Ramos (cell line): ENCODE measurements around the gene PLXNA2.

Experiments used
- in situ Hi-C: fragments of 300-500 bp; cut with MboI; formaldehyde crosslinking; loops from one replicate; pipeline ENCODE4 v1.14.3; 2022; ENCODE audit warnings: low sequenced_read_pairs; ENCODE audit not compliant: unreplicated experiment

PLXNA2 gene

DNA sequence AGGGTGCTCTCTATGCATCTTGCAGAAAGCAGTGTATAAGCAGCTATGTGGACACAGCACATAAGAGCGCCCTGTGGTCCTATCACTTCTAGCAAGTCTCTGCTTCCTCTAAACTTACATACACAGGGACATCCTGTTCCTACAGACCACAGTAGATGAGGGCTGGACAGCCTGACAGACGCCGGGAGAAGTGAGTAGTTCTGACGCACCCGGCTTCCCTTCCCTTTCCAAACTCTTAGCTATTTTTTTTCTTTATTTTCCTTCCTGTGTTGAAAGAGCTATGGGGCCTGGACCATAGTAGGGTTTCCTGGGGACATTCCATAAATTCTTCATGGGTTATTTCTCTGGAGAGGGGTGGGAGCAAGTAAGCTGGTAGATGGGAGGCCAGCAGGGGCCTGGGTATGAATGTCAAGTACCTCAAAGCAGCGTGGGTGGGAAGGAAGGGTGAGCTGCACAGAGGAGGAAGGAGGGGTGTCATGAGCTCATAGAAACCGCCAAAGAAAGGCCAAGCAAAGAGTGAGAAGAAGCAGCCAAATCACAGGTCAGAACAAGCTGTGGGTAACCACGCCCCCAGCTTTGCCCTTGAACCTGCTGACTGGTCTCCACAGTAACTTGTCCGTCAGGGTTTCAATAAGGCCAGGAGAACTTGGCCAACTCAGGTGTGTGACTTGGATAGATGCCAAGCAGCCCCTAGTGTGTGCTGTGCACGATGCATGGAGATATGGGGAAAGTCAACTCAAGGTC, 36.6 kb downstream of the PLXNA2 start:
- in situ Hi-C loops = no loop called here

DNA sequence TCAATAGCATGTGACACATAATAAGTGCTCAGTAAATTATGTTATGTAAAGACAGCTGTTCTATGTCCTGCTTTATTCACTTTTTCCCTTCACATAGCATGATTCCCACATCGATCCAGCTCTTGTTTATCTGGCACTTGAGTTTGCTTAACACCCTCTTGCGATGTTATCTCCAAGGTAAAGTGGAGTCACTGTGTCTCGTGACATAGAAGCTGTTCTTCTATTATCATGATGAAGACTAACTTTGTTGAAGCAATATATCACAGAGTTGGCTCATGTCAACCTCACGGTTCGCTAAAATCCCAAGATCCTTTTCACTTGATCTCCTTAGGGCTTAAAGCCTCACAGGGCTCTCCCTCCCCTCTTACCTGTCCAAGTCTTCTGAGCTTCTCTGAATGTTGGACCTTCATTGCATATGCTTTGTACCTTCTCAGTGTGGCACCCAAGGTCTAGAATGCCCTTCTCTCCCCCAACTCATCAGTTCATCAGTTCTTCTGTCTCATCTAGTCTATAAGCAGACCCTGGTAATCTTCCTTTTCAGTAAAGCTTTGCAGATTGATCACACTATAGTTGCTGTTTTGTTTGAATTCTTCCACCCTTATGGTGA, 38.0 kb downstream of the PLXNA2 start:
- in situ Hi-C loops = no loop called here

DNA sequence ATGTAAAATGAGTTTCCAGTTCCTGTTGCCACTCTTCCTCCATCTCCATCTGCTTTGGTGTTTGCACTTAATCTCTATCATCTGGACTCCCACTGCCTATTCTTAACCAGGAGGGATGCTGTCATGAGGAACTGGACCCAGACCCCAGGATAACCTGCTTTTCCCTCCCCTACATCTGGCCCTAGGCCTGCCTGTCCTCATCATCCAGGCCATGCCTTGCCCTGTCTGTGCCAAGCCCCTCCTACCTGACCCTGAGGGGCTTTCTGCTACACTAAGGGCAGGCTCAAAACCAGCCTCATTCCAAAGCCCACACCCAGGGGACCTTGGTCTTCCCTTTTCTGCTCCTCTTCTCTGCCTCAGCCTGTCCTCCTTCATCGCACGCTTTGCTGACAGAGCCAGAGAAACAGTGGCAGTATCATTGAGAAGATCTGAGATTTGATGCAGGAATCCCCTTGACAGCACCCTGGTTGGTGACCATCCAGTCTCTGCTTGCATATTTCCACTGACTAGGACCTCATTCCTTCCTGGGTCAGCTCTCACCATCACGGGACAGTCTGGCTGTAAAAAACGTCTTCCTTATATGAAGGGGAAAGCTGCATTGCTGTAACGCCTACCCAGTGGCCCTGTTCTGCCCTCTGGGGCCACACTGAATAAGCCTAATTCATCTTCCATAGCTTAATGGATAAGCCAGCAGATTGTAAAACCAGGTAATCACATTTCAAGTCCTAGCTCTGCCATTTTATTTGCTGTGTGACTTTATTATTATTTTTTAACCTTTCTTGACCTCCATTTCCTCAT, 38.8 kb downstream of the PLXNA2 start:
- in situ Hi-C loops = no loop called here

DNA sequence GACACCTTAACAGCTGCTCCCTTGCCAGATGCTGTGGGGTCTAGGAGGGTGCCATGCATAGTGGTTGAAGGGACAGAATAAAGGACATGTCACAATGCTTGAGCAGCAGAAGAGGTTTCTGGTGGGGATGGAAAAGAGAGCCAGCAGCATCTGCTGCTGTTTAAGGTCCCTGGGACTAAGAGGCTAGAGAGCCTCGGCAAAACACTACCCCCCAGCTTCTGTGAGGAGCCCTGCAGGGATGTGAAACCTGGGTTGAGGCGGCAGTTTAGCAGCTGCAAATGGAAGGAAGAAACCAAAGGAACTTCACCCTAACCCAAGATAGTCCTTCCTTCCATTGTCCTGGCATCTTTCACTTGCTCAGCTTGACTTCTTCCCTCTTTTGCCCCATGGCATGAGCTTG, 39.4 kb downstream of the PLXNA2 start:
- in situ Hi-C loops = no loop called here

DNA sequence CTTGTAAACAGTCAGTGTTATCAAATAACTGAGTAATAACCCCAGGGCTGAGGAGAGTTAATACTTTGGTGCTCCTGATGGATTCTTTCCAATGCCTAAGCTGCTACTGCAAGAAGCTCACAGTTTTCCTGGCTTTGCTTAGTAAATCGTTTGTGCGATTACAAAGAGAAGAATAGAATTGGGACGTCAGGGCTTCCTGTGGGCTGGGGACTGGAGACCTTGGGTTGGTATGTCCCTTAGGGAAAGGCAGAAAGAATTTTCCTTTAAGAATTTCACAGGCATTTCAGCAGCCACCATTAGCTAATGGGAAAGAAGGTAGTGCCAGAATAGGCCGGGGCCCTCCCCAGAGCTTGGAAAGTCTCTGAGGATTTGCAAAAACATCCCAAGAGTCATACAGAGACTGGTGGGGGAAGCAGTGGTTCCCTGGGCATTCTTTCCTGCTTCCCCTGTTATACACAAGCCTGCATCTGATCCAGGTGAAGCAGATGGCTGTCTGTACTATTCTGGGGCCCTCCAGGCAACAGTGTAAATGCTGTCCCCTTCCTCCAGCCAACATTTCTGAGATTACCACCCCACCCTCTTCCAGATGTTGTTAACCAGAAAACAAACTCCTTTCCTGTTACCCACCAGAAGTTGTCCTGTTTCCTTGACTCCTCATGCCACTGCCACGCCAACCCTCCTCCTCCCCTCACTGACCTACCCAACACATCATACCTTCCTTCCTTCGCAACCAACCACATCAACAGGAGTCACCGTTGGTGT, 40.2 kb downstream of the PLXNA2 start:
- in situ Hi-C loops = no loop called here

DNA sequence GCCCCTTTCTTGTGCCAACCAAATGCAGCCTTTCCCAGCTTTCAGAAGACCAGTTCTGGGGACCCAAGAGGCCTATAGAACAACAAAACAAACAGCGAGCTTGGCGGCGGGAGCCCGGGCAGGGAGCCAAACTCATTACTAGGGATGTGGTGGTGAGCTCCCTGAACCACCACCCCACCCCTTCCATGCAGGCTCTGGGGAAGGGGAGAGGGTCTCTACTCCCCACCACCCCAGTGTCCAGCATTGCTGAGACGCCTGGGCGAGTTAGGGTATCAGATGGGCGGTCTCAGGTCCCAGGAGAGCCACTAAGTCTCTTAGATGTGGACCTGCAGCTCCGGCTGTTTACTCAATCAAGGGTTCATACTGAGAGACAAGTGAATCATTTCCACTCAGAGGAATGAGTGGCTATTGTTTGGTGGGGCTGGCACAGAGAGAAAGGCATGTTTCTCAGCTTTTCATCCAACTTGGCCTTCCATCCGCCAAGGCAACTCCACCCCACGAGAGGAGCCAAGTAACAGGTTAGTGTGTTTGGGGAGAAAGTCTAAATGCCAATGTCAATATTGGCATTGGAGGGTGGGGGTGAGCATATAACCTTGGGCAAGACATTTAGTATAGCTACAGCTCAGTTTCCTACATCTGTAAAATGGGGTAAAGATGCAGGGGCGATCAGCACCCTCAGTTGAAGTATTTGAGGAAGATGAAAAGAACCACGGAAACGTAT, 40.9 kb downstream of the PLXNA2 start:
- in situ Hi-C loops = no loop called here

DNA sequence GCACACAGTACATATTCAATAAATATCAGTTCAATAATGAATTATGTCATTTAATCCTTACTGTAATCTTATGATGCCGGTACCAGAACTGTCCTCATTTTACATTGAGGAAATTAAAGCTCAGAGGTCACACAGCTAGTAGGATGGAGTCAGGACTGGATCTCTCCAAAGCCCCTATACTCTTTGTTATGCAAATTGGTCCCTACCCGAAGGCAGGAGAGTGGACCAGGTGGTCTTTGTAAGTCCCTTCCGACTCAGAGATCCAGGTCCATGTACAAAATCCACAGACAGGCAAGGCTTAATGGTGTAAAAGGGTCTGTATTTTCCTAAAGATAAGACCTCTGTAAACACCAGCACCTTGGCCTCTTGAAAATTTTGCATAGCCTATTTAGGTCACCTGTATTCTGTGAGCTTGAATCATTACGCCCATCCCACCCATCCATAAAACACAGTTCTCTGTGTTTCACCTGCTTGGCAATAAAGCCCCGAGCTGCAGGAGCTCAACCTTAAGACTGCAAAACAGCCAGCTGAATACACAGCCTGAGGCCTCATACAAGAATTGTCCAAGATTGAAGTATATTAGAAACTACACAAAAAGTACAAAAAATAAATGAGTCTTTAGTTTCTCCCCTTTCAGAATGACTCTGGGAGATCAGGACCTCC, 41.7 kb downstream of the PLXNA2 start:
- in situ Hi-C loops = no loop called here

DNA sequence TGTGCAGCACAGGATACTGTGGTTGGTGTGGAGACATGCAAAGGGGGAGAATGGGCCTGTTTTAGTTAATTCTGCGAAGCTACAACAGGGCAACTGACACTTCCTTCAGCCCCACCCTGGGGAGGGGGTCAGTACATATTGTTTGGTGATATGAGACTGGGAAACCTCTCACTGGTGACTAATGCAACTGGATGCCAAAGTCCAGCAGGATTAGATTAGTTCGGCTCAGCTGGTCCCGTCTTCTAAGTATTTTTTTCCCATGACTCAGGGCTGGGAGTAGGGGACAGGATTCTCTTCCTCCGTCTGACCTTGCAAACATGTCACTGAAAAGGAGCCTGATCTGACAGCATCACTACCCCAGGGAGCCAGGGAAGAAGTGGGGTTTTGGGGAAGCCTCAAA, 43.0 kb downstream of the PLXNA2 start:
- in situ Hi-C loops = no loop called here

DNA sequence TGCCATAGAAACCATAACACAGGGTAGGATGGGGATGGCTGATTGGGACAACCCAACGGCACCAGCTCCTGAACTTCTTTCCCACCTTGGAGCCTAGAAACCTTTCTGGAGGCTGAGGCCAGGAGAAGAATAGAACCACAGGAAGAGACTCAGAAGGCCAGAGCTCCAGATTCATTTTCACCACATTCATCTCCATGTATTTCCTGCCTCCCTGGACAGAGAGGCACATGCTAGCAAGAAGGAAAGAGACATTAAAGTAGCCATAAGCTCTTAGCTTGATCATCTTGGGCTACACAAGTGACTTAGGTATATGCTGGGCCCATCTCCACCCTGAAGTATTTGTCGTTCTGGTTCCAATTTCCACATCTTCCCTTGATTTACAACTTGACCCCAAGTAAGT, 44.1 kb downstream of the PLXNA2 start:
- in situ Hi-C loops = no loop called here

DNA sequence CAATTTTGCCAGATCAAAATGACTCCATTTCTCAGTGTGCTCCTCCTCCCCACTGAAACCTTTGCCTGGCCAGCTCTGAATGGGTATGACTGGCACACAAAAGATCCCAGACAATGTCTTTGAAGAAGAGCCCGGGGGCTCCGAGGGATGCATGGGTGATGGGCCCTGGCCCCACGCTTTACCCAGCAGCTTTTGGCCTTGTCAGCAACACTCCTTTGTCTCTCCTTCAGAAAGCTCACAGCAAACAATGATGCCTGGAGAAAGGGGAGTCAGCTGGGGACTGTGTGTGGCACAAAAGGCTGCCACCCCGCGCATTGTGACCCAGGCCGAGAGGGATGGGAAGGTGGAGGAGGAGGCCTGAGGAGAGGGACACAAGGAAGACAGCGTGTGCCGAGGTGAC, 45.9 kb downstream of the PLXNA2 start:
- in situ Hi-C loops = no loop called here

DNA sequence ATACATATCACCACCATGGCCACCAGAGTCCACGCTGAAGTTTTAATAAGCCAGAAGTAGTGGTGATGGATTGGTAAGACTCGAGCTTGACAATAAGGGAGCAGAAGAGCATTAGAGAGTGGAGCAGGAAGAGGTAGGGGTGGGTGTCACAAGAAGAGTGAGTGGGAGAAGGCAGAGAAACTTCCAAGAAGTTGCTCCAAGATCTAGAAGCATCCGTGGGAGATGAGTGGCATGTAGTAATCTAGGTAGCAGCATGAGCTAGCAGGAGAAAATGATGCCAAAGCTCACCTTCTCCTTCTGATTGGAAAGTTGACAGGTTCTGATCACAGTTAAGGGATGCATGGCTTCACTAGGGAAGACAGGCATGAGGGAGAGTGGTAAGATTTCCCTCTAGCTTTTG, 49.2 kb downstream of the PLXNA2 start:
- in situ Hi-C loops = no loop called here

DNA sequence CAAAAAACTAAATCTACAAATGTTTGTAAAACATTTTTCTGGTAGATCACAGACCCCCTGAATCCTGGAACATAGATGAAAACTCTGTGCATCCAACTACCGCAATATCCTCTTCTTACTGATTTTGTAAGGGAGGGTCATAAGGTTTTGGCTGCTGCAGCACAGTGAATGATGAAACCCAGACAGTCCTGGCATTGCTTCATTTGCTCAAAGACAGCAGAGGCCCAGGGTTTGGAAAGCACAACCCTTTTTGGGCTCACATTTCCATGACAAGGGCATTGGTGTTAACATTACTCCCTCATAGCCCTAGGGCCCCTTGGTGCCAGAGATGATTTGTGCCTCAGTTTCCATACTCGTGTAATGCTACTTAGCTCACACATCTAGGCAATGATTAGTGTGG, 51.2 kb downstream of the PLXNA2 start:
- in situ Hi-C loops = no loop called here

DNA sequence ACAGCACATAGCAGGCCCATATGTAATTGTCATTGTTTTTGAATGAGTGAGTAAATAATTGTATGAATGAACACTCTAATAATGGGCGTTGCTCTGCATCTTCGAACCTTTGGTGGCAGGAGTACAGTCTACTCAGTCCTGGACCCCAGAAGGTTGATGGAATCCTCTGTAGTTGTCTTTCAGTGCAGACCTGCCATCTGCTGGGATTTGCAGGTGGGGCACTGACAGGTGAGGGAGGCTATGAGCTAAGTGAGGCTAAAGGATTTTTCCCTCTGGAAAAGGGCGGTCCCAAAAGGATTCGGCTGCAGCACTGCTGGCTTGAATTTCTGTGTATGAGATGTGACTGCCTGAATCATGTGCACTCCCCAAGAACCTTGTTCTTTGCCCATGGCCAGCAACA, 53.4 kb downstream of the PLXNA2 start:
- in situ Hi-C loops = no loop called here

DNA sequence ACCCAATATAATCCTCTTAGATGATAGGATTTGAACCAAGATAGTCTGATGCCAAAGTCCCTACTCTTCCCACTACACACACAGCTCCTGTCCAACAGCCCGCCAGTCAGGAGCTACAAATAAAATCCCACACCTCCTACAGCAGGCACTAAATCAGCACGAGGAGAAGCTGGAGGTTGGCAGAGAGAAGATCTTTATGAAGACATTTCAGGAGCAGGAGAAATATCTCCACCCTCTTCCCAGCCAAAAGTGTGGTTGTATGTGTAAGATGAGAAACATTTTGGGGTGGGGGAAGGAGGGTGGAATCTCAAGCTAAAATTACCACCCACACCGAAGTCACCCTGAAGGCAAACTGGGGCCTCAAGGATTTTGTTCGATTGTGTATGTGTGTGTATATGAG, 54.5 kb downstream of the PLXNA2 start:
- in situ Hi-C loops = no loop called here

DNA sequence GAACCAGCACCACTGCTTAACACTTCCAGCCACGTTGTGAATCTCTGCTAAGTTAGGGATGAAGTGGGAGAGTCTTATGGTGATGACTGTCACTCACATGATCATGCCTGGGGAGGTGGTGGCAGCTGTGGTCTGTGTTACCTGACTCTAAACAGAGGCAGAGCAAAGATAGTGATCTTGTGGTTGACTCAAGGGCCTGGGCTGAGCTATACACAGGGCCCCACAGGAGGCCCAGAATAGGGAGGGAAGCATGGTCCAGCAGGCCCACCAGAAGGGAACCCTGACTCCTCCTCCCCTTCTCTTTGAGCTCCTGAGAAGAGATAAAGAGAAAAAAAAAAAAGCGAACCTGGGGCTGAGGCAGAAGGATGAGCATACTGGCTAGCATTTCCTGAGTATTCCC, 55.0 kb downstream of the PLXNA2 start:
- in situ Hi-C loops = no loop called here

DNA sequence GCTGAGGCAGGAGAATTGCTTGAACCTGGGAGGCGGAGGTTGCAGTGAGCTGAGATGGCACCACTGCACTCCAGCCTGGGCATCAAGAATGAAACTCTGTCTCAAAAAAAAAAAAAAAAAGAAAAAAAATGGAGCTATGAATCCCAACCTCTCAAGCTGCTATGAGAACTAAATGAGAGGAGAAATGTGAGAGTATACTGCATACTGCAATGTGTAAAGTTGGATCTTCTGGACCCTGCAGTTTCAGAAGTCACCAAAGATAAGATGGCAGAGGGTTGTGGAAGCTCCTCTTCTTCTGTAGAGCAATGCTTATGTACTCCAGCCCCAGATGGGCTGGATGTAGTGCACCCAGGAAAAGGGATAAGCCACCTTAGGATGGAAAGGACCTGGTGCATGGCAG, 55.6 kb downstream of the PLXNA2 start:
- in situ Hi-C loops = no loop called here

DNA sequence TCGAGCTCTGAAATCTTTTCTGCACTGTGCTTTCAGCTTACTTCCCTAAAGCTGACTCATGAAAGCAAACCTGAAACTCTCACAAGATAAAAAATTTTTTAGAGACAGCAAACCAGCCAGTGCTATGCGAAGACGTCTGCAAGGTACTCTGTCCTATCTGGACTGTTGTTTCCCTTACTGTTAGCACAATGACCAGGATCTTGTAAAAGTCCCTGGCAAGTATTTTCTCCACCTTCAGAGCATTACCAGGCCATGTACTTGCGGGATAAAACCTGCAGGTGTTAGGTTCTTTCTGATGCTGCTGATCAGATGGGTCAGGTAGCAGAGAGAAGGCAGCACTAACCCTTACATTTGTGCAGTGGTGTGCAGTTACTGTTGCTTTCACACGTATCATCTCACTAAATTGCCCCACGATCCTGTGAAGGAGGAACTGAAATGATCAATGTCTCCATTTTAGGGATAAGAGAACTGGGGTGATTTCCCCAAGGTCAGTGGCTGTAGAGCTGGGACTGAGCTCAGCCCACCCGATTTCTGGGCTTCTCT, 56.6 kb downstream of the PLXNA2 start:
- in situ Hi-C loops = no loop called here

DNA sequence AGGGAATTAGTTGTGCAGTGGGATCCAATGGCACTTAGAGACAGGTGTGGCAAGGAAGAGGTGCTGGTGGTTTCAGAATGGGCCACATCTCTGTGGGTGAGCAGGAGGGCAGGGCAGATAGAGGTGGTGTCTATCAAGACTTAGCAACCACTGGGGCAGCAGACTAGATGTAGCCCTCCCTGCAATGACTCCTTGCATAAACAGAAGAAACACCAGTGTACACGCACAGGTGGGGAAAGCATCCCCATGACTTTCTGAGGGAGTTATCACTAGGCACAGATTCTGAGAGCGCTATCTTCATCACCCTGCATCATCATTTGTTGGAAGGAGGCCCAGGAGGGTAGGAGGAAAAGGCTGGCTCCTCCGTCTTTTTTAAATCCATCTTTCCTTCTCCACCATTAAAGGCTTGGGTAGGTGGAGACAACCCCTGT, 58.4 kb downstream of the PLXNA2 start:
- in situ Hi-C loops = no loop called here

DNA sequence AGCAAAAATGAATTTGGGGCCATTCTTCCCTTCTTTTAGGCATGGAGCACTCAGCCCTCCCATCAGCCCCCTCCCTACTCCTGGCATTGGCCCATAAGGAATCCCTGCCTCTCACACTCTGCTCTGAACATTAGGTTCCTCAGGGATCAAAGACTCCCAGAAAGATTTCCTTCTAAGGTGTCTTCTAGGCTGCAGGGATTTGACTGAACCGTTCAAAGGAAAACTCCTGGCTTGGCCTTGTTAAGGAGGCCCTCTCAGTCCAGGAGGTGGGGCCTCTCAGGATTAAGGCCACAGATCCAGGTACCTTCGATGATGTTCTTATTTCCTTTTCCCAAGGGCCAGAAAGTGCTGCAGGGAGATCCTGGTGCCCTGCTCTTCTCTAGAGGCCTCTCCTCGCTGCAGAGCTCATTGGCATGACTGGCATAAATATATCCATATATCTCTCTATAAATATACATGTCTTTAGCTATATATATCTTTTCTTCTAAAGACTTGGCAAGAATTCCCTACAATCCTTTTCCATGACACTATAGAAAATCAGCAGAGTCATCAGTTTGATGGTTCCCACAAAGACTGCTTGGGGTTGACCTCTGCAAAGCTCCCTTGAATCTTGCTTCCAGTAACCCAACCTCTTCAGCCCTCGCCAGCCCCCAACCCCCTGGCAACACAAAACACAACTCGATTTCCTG, 59.1 kb downstream of the PLXNA2 start:
- in situ Hi-C loops = no loop called here
